GM06990 (cell line): ENCODE data around the gene C1orf198.

ENCODE experiments used
- DNase-seq: peaks from one replicate; pipeline ENCODE4 v3.0.0-alpha.2; 2011; ENCODE audit not compliant: insufficient read length; ENCODE audit errors: extremely low read depth
- H3K27me3 ChIP-seq: replicated peaks from 2 replicates; pipeline ENCODE4 v1.6.0; 2011; ENCODE audit warnings: low read length; ENCODE audit not compliant: control insufficient read depth, insufficient read depth
- H3K36me3 ChIP-seq: 2 replicates; pipeline ENCODE4 v1.5.1; 2011; ENCODE audit warnings: low read length; ENCODE audit not compliant: control insufficient read depth, insufficient read depth
- H3K4me3 ChIP-seq: replicated peaks from 2 replicates; pipeline ENCODE4 v1.5.1; 2011; ENCODE audit warnings: low read depth, mild to moderate bottlenecking, control low read depth, low read length
- TF ChIP-seq, protein P1 (sequence below): IDR thresholded peaks from 2 replicates; pipeline ENCODE4 v1.5.1; 2011; ENCODE audit warnings: low read length, control low read depth, mild to moderate bottlenecking, inconsistent platforms; ENCODE audit not compliant: insufficient read depth, poor library complexity, severe bottlenecking

C1orf198 gene

DNA sequence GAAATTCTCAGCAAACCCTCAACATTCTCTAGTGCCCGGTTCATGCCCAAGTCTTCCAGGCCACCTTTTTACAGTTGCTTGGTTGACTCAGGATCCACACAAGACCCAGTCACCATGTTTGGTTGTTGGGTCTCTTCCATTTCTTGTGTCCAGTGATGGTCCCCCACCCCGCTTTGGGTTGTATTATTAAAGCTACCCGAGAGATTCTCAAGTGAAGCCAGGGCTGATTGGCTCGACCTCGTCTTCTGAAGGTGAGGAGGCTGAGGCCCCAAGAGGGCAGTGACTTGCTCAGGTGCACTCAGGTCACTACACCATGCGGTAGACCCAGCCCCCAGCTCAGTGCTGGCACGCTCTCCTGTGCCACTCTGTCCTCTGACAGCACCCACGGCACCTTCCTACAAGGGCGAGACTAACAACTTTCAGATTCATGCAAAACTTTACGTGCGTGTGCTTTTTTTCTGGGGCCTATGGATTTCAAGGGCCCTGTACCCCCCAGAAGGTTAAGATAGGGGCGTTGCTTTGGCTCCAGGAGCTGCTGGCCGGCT is 70.9 kb downstream of the C1orf198 start:
- Histone ChIP-seq H3K4me3 (no peak overlapping the region), H3K27me3 (no peaks in the 10 kb centered on the region), H3K36me3 (no peaks in the 10 kb centered on the region)
- DNase-seq = no peak
- TF ChIP-seq, protein P1, sequence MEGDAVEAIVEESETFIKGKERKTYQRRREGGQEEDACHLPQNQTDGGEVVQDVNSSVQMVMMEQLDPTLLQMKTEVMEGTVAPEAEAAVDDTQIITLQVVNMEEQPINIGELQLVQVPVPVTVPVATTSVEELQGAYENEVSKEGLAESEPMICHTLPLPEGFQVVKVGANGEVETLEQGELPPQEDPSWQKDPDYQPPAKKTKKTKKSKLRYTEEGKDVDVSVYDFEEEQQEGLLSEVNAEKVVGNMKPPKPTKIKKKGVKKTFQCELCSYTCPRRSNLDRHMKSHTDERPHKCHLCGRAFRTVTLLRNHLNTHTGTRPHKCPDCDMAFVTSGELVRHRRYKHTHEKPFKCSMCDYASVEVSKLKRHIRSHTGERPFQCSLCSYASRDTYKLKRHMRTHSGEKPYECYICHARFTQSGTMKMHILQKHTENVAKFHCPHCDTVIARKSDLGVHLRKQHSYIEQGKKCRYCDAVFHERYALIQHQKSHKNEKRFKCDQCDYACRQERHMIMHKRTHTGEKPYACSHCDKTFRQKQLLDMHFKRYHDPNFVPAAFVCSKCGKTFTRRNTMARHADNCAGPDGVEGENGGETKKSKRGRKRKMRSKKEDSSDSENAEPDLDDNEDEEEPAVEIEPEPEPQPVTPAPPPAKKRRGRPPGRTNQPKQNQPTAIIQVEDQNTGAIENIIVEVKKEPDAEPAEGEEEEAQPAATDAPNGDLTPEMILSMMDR = no peak

DNA sequence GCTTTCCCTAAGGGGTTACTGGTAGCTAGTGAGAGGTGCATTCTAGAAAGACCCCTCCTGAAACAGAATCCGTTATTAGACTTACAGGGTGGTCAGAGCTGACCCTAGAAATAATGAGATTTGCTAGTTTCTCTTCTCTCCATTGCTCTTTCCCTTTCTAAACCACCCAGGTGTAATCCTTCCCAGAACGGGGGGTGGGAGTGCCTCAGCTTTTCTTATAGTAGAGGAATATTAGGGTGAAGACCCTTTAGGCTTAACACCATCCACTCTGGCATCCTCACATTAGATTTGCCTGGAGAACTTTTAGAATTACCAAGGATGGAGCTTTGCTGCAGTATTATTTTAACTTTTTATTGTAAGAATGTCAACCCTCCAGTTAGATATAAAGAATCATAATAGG is 71.7 kb downstream of the C1orf198 start:
- Histone ChIP-seq H3K36me3 (no peaks in the 10 kb centered on the region), H3K27me3 (no peaks in the 10 kb centered on the region; the same call in 1 of the 2 replicates), H3K4me3 (no peak overlapping the region)
- TF ChIP-seq, protein P1 = no peak
- DNase-seq = no peak

DNA sequence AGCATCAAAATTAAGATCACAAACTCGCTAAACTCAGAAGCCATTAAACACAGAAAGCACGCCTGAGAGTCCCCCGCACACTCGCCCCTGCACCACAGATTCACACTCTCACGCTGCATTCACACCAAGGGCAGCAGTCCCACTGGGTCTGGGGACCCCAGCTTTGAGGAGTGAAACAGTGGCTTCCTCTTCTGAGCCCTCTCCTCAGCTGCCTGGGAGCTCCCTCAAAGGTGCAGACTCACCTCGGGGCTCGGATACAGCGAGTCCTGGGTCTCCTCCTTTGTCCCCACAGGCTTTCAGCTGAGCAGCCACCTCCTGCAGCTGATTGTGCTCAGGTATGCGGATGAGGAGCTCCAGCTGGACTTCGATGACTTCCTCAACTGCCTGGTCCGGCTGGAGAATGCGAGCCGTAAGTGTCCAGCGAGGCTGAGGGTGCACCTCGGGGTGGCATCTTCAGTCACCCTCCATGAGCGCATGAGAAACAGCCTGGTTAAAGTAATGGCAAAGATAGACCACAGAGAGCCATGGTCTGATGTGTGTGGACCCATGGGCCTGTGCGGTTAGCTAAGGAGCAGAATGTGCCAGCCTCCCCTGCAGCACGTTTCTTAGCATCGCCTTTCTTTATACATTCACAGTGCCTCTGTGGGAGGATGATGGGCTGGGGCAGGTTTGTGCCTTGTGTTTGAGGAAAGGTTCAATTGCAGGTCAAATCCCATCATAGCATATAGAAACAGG is 73.3 kb downstream of the C1orf198 start:
- Histone ChIP-seq H3K36me3 (no peaks in the 10 kb centered on the region), H3K4me3 (no peak overlapping the region), H3K27me3 (no peaks in the 10 kb centered on the region; the same call in 1 of the 2 replicates)
- DNase-seq = no peak
- TF ChIP-seq, protein P1 = no peak

DNA sequence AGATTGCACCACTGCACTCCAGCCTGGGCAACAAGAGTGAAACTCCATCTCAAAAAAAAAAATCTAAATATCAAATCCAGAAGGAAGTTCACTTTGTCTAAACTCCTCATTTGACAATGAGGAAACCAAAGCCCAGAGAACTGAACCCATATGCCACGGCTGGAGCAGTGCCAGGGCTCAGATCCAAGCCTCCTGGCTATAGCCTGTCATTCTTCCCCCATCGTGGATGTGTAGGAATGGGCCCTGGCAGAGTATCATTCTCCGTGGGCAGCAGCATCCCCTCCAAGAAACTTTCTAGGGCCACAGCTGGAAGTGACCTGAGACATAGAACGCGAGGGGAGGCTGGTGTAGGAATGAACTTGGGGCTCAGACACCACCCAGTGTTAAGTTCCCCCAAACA is 73.9 kb downstream of the C1orf198 start:
- no peak for DNase-seq
- H3K27me3 ChIP-seq = no peaks in the 10 kb centered on the region; the same call in 1 of the 2 replicates
- TF ChIP-seq, protein P1 = no peak
- H3K4me3 ChIP-seq = no peak overlapping the region
- no peaks in the 10 kb centered on the region for H3K36me3 ChIP-seq

DNA sequence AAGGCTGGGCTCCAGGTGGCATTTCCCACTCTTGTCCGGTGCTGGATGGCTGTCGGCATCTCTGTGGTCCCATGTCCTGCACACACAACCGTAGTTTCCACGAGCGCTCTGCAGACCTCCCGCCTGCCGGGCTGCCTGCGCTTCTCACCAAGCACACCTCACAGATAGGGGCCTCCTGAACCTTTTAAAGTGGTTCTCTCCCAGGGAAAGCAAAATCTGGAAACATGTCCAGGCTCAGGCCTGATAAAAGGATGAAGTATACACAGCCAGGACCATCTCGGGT is 74.9 kb downstream of the C1orf198 start:
- TF ChIP-seq, protein P1 = no peak
- Histone ChIP-seq H3K27me3 (no peaks in the 10 kb centered on the region; the same call in none of the 2 replicates), H3K36me3 (no peaks in the 10 kb centered on the region), H3K4me3 (no peak overlapping the region)
- DNase-seq = no peak
